ENCODE results near the gene ZNF277.

The ZNF277 gene

DNA sequence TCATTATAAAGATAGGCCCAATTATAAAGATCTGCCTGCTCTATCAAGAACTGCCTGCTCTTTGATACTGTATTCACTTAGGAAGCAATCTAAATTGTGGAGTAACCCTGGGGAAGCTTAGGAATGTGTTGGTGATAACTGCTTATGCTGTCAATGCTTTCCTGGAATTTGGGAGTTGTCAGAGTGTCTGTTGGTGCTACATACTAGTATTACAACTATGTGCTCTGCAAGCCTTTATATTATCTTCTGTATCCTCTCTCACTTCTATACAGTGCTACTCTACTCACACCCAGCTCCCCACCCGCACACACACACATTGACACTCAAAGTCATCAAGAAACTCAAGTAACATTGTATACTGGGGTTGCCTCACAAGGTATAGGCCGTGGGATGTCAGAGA lies 6.1 kb downstream of the ZNF277 start:
- peaks cover 12% of the 10 kb centered on the region for H3K4me1 ChIP-seq (ENCODE audit: control insufficient read depth, insufficient read depth, low read length, poor library complexity, severe bottlenecking)
- no peaks in the 10 kb centered on the region for H3K9me3 ChIP-seq (ENCODE audit: control insufficient read depth, low read length)
- H3K36me3 ChIP-seq (ENCODE audit: control insufficient read depth, insufficient read depth, low read length): no peaks in the 10 kb centered on the region
- no peak overlapping the region for H3K4me3 ChIP-seq (ENCODE audit: extremely low read depth, insufficient read depth, low read length, poor library complexity, severe bottlenecking)
- no peak overlapping the region for H3K27ac ChIP-seq (ENCODE audit: low read depth, low read length, severe bottlenecking)
- WGBS, 2 experiments (ENCODE audit: insufficient coverage in 2 of 2): 100% methylated on average over 1 of the region's 2 CpGs; no CpG with 5 or more reads in 1 of the 2 experiments

GRCh38 chr7:112213735-112214134 lies 7.2 kb downstream of the ZNF277 start:
- Histone ChIP-seq H3K4me3 (ENCODE audit: extremely low read depth, insufficient read depth, low read length, poor library complexity, severe bottlenecking) (no peak overlapping the region), H3K9me3 (ENCODE audit: control insufficient read depth, low read length) (no peaks in the 10 kb centered on the region), H3K4me1 (ENCODE audit: control insufficient read depth, insufficient read depth, low read length, poor library complexity, severe bottlenecking) (peaks cover 12% of the 10 kb centered on the region), H3K27ac (ENCODE audit: low read depth, low read length, severe bottlenecking) (no peak overlapping the region), H3K36me3 (ENCODE audit: control insufficient read depth, insufficient read depth, low read length) (no peaks in the 10 kb centered on the region)
- no CpG with 5 or more reads among the region's 1 CpG for WGBS, 2 experiments (ENCODE audit: insufficient coverage in 2 of 2)

DNA sequence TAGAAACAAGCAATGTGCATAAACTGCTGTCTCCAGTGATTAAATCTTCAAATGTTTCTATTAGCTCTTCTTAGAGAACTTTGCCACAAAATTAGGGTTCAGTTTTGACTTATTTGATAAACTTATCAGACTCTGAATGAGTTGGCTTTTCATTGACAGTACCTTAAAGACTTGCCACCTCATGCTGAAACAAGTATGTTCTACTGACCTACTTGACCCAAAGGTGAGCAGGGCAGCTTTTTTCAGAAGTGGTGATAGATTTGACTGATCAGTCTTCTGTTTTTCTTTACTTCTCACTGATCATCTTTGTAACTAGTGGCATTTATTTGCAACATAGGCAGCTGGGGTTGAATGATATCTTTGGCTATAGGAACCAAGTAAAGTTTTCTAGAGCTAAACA lies 7.8 kb downstream of the ZNF277 start:
- peaks cover 12% of the 10 kb centered on the region for H3K4me1 ChIP-seq (ENCODE audit: control insufficient read depth, insufficient read depth, low read length, poor library complexity, severe bottlenecking)
- H3K27ac ChIP-seq (ENCODE audit: low read depth, low read length, severe bottlenecking): no peak overlapping the region
- H3K4me3 ChIP-seq (ENCODE audit: extremely low read depth, insufficient read depth, low read length, poor library complexity, severe bottlenecking): no peak overlapping the region
- no peaks in the 10 kb centered on the region for H3K9me3 ChIP-seq (ENCODE audit: control insufficient read depth, low read length)
- H3K36me3 ChIP-seq (ENCODE audit: control insufficient read depth, insufficient read depth, low read length): no peaks in the 10 kb centered on the region

- Histone ChIP-seq H3K36me3 (ENCODE audit: control insufficient read depth, insufficient read depth, low read length) (no peaks in the 10 kb centered on the region), H3K9me3 (ENCODE audit: control insufficient read depth, low read length) (no peaks in the 10 kb centered on the region), H3K4me3 (ENCODE audit: extremely low read depth, insufficient read depth, low read length, poor library complexity, severe bottlenecking) (no peak overlapping the region), H3K4me1 (ENCODE audit: control insufficient read depth, insufficient read depth, low read length, poor library complexity, severe bottlenecking) (peaks cover 12% of the 10 kb centered on the region), H3K27ac (ENCODE audit: low read depth, low read length, severe bottlenecking) (no peak overlapping the region)
- 83 to 93% methylated on average over 2 of the region's 2 CpGs for WGBS, 2 experiments (ENCODE audit: insufficient coverage in 2 of 2)
These were observed 8.4 kb downstream of the ZNF277 start for GRCh38 chr7:112214883-112215282.

DNA sequence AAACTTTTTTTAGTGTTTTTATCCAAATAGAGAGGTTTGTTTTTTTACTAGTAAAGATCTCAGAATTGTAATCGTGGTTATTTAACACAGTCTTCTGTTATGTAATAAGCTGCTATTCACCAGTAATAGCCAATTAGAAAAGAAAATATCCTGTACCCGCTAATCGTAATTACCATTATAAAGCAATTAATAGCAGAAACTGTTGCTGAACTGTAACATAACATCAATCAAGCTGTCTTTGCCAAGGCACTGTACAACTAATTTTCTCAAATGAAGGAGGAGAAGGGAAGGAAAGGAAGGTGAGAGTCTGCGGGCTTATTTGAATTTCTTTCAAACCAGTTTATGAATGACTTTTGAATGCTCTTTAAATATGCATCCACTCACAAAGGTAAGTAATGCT lies 9.3 kb downstream of the ZNF277 start:
- Histone ChIP-seq H3K4me1 (ENCODE audit: control insufficient read depth, insufficient read depth, low read length, poor library complexity, severe bottlenecking) (peaks cover 12% of the 10 kb centered on the region), H3K36me3 (ENCODE audit: control insufficient read depth, insufficient read depth, low read length) (no peaks in the 10 kb centered on the region), H3K27ac (ENCODE audit: low read depth, low read length, severe bottlenecking) (no peak overlapping the region), H3K4me3 (ENCODE audit: extremely low read depth, insufficient read depth, low read length, poor library complexity, severe bottlenecking) (no peak overlapping the region), H3K9me3 (ENCODE audit: control insufficient read depth, low read length) (no peaks in the 10 kb centered on the region)
- WGBS, 2 experiments (ENCODE audit: insufficient coverage in 2 of 2): no CpG with 5 or more reads among the region's 4 CpGs

- 88 to 92% methylated on average over 18 to 20 of the region's 20 CpGs for WGBS, 2 experiments (ENCODE audit: insufficient coverage in 2 of 2)
- peaks cover 5% of the 10 kb centered on the region for H3K36me3 ChIP-seq (ENCODE audit: control insufficient read depth, insufficient read depth, low read length)
- no peak overlapping the region for H3K4me3 ChIP-seq (ENCODE audit: extremely low read depth, insufficient read depth, low read length, poor library complexity, severe bottlenecking)
- no peaks in the 10 kb centered on the region for H3K9me3 ChIP-seq (ENCODE audit: control insufficient read depth, low read length)
- H3K27ac ChIP-seq (ENCODE audit: low read depth, low read length, severe bottlenecking): no peak overlapping the region
- H3K4me1 ChIP-seq (ENCODE audit: control insufficient read depth, insufficient read depth, low read length, poor library complexity, severe bottlenecking): no peaks in the 10 kb centered on the region
These were observed 14.5 kb downstream of the ZNF277 start for GRCh38 chr7:112220877-112221434.

GRCh38 chr7:112223310-112223709 lies 16.8 kb downstream of the ZNF277 start:
- Histone ChIP-seq H3K27ac (ENCODE audit: low read depth, low read length, severe bottlenecking) (no peak overlapping the region), H3K4me3 (ENCODE audit: extremely low read depth, insufficient read depth, low read length, poor library complexity, severe bottlenecking) (no peak overlapping the region), H3K9me3 (ENCODE audit: control insufficient read depth, low read length) (no peaks in the 10 kb centered on the region), H3K36me3 (ENCODE audit: control insufficient read depth, insufficient read depth, low read length) (peaks cover 5% of the 10 kb centered on the region), H3K4me1 (ENCODE audit: control insufficient read depth, insufficient read depth, low read length, poor library complexity, severe bottlenecking) (no peaks in the 10 kb centered on the region)
- WGBS, 2 experiments (ENCODE audit: insufficient coverage in 2 of 2): 95 to 100% methylated on average over 2 of the region's 3 CpGs

DNA sequence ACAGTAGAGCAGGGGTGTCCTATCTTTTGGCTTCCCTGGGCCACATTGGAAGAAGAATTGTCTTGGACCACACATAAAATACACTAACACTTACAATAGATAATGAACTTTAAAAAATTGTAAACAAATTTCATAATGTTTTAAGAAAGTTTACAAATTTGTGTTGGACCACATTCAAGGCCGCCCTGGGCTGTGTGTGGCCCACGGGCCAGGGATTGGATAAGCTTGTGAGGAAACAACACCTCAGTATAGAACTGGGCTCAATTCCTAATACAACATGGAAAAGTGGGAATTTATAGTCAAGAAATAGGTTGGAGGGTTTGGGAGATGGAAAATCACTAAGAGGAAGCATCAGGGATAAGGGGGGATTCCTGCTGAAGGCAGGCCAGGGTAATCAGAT lies 17.7 kb downstream of the ZNF277 start:
- no peaks in the 10 kb centered on the region for H3K9me3 ChIP-seq (ENCODE audit: control insufficient read depth, low read length)
- peaks cover 5% of the 10 kb centered on the region for H3K36me3 ChIP-seq (ENCODE audit: control insufficient read depth, insufficient read depth, low read length)
- no peaks in the 10 kb centered on the region for H3K4me1 ChIP-seq (ENCODE audit: control insufficient read depth, insufficient read depth, low read length, poor library complexity, severe bottlenecking)
- H3K27ac ChIP-seq (ENCODE audit: low read depth, low read length, severe bottlenecking): no peak overlapping the region
- no peak overlapping the region for H3K4me3 ChIP-seq (ENCODE audit: extremely low read depth, insufficient read depth, low read length, poor library complexity, severe bottlenecking)
- WGBS, 2 experiments (ENCODE audit: insufficient coverage in 2 of 2): 100% methylated on average over 2 of the region's 2 CpGs; no CpG with 5 or more reads in 1 of the 2 experiments

DNA sequence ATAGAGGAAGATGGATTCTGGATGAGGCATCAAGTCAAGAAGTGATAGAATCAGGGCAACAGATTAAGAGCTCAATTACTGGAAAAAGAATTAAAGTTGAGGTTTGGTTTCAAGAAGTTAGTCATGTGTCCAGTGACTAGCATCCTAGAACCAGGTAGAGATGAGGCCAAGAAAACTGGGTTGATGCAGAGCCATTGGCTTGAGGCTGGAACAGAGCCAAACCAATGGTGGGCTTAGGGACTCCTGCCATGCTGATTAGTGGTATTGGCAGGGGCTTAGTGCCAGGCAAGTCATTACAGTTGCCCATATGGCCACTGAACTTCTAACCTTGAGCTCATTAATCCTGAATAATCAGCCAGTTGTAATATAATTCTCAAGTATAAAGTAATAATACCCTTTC lies 18.5 kb downstream of the ZNF277 start:
- Histone ChIP-seq H3K27ac (ENCODE audit: low read depth, low read length, severe bottlenecking) (no peak overlapping the region), H3K4me1 (ENCODE audit: control insufficient read depth, insufficient read depth, low read length, poor library complexity, severe bottlenecking) (no peaks in the 10 kb centered on the region), H3K4me3 (ENCODE audit: extremely low read depth, insufficient read depth, low read length, poor library complexity, severe bottlenecking) (no peak overlapping the region), H3K36me3 (ENCODE audit: control insufficient read depth, insufficient read depth, low read length) (peaks cover 5% of the 10 kb centered on the region), H3K9me3 (ENCODE audit: control insufficient read depth, low read length) (no peaks in the 10 kb centered on the region)

DNA sequence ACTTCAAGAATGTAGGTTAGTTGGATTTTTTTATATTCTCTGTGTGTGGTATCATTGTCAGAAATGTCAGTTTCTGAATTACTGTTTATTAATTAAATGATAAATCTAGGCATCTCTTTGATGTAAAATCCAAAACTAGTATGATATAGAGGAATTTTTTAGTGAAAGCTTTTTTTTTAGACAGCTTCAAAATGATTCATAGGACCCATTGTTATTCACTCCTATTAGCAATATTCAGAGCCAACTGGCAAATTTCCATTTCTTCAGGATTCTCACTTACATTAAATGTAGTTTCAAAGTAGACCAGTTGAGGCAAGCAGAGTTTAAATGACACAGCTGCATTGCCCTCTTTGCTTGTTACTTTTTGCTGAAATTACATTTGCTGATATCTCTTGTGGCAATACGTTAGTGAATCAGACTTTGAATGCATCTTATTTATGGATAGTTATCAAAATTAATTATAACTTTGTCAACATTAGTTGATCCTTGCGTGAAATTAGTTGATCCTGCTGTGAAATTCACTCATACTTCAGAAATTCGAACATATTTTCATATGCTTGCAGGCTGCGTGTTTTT lies 20.3 kb downstream of the ZNF277 start:
- no peaks in the 10 kb centered on the region for H3K4me1 ChIP-seq (ENCODE audit: control insufficient read depth, insufficient read depth, low read length, poor library complexity, severe bottlenecking)
- no peaks in the 10 kb centered on the region for H3K36me3 ChIP-seq (ENCODE audit: control insufficient read depth, insufficient read depth, low read length)
- no peak overlapping the region for H3K4me3 ChIP-seq (ENCODE audit: extremely low read depth, insufficient read depth, low read length, poor library complexity, severe bottlenecking)
- no CpG with 5 or more reads among the region's 4 CpGs for WGBS, 2 experiments (ENCODE audit: insufficient coverage in 2 of 2)
- H3K27ac ChIP-seq (ENCODE audit: low read depth, low read length, severe bottlenecking): no peak overlapping the region
- H3K9me3 ChIP-seq (ENCODE audit: control insufficient read depth, low read length): no peaks in the 10 kb centered on the region

- whole genome bisulfite sequencing, 2 experiments (ENCODE audit: insufficient coverage in 2 of 2): 100% methylated on average over 1 of the region's 2 CpGs; no CpG with 5 or more reads in 1 of the 2 experiments
- no peak overlapping the region for H3K4me3 ChIP-seq (ENCODE audit: extremely low read depth, insufficient read depth, low read length, poor library complexity, severe bottlenecking)
- H3K4me1 ChIP-seq (ENCODE audit: control insufficient read depth, insufficient read depth, low read length, poor library complexity, severe bottlenecking): no peaks in the 10 kb centered on the region
- no peaks in the 10 kb centered on the region for H3K36me3 ChIP-seq (ENCODE audit: control insufficient read depth, insufficient read depth, low read length)
- no peaks in the 10 kb centered on the region for H3K9me3 ChIP-seq (ENCODE audit: control insufficient read depth, low read length)
- H3K27ac ChIP-seq (ENCODE audit: low read depth, low read length, severe bottlenecking): no peak overlapping the region
These were observed 22.1 kb downstream of the ZNF277 start for GRCh38 chr7:112228632-112229031.

Measured in mesodermal cell (in vitro differentiated cells).